Activated CD4-positive, alpha-beta T cell treated with anti-CD3 and anti-CD28 coated beads for 1 hour (primary cell): Measurements from ENCODE around the gene IMMT.

Experiments used
- DNase-seq: peaks from one replicate; pipeline ENCODE4 v3.0.0-alpha.2; 2020

The IMMT gene

GRCh38 chr2:86199834-86200177 lies 4.5 kb upstream of the IMMT start:
- DNase-seq, result no peak

- no peak for DNase-seq
Measured at GRCh38 chr2:86195808-86196387, 636 bp upstream of the IMMT start.

GRCh38 chr2:86194751-86195054 lies 559 bp downstream of the IMMT start:
- no peak for DNase-seq

- no peak for DNase-seq
Measured at GRCh38 chr2:86193901-86194567, 1.2 kb downstream of the IMMT start.

- no peak for DNase-seq
Measured at GRCh38 chr2:86189782-86190416, 5.4 kb downstream of the IMMT start.

GRCh38 chr2:86186431-86186830 lies 8.8 kb downstream of the IMMT start:
- DNase-seq, result no peak

- DNase-seq, result no peak
Measured at GRCh38 chr2:86185517-86186212, 9.6 kb downstream of the IMMT start.

- DNase-seq, result no peak
Measured at GRCh38 chr2:86176597-86176996, 18.7 kb downstream of the IMMT start.

GRCh38 chr2:86175828-86176227 lies 19.4 kb downstream of the IMMT start:
- DNase-seq, result no peak

- DNase-seq, result no peak
Measured at GRCh38 chr2:86174445-86174844, 20.8 kb downstream of the IMMT start.

GRCh38 chr2:86172610-86173009 lies 22.7 kb downstream of the IMMT start:
- DNase-seq, result no peak

GRCh38 chr2:86171295-86171694 lies 24.0 kb downstream of the IMMT start:
- DNase-seq, result no peak

- DNase-seq, result no peak
Measured at GRCh38 chr2:86170449-86170848, 24.8 kb downstream of the IMMT start.

- no peak for DNase-seq
Measured at GRCh38 chr2:86160156-86160952, 34.9 kb downstream of the IMMT start.

- no peak for DNase-seq
Measured at GRCh38 chr2:86158286-86158685, 37.0 kb downstream of the IMMT start.

GRCh38 chr2:86157009-86157556 lies 38.2 kb downstream of the IMMT start:
- no peak for DNase-seq

GRCh38 chr2:86150502-86150901 lies 44.8 kb downstream of the IMMT start:
- no peak for DNase-seq

GRCh38 chr2:86147793-86148192 lies 47.5 kb downstream of the IMMT start:
- DNase-seq, result no peak

GRCh38 chr2:86143926-86144685 lies 51.2 kb downstream of the IMMT start:
- DNase-seq, result no peak

GRCh38 chr2:86143307-86143706 lies 52.0 kb downstream of the IMMT start:
- no peak for DNase-seq

GRCh38 chr2:86142436-86143257 lies 52.6 kb downstream of the IMMT start:
- DNase-seq, result no peak
